Caco-2 (cell line): ENCODE measurements around the gene TMEM145. TPM values are rescaled to one million over a fixed set of nuclear protein-coding genes. Genes with fewer than 3 reads are reported as not detected.

Experiments used
- BruUV-seq: library from RNA; stranded (reverse); fragments of 400-500 nt; replicated peaks from 2 replicates; lab custom pipeline; 2021; lab: Mats Ljungman, UMichigan
- CTCF ChIA-PET: fragments of 300-600 bp; sonication (Branson Sonifier 250); formaldehyde crosslinking; loops from one replicate; lab custom pipeline; 2022; ENCODE audit warnings: antibody characterized with exemption; lab: Charles Lee
- POLR2A ChIA-PET: fragments of 300-600 bp; sonication (Branson Sonifier 250); formaldehyde crosslinking; loops from one replicate; lab custom pipeline; 2022; ENCODE audit warnings: antibody characterized with exemption; lab: Charles Lee
- DNase-seq, 2 experiments: peaks; one replicate each; pipeline versions ENCODE4 v3.0.0 to v3.0.0-alpha.2; 2020 to 2022
- H3K27me3 ChIP-seq: replicated peaks from 2 replicates; pipeline ENCODE4 v1.6.0; 2011; ENCODE audit warnings: low read length; ENCODE audit not compliant: control insufficient read depth, insufficient read depth
- H3K36me3 ChIP-seq: 2 replicates; pipeline ENCODE4 v1.5.1; 2011; ENCODE audit warnings: low read length; ENCODE audit not compliant: control insufficient read depth, insufficient read depth
- H3K4me1 ChIP-seq: fragments of 250-450 bp; sonication (Bioruptor Pico); 2 replicates; pipeline ENCODE4 v1.5.1; 2020; ENCODE audit warnings: mild to moderate bottlenecking
- H3K4me3 ChIP-seq: 2 replicates; pipeline ENCODE4 v1.5.1; 2011; ENCODE audit warnings: low read depth, mild to moderate bottlenecking, control low read depth, low read length
- H3K9me3 ChIP-seq: fragments of 250-450 bp; sonication (Bioruptor Pico); 2 replicates; pipeline ENCODE4 v1.5.1; 2020; ENCODE audit warnings: mild to moderate bottlenecking, moderate library complexity
- H3K27ac Mint-ChIP-seq: one replicate; pipeline ENCODE4 v1.8.0; 2022; ENCODE audit warnings: mixed read lengths; ENCODE audit not compliant: unreplicated experiment
- H3K27me3 Mint-ChIP-seq: one replicate; pipeline ENCODE4 v1.8.0; 2022; ENCODE audit warnings: mixed read lengths; ENCODE audit not compliant: insufficient read depth, unreplicated experiment
- H3K36me3 Mint-ChIP-seq: one replicate; pipeline ENCODE4 v1.8.0; 2022; ENCODE audit warnings: mild to moderate bottlenecking, mixed read lengths; ENCODE audit not compliant: insufficient read depth, unreplicated experiment
- H3K4me1 Mint-ChIP-seq: one replicate; pipeline ENCODE4 v1.8.0; 2022; ENCODE audit warnings: low read depth, mixed read lengths; ENCODE audit not compliant: unreplicated experiment
- H3K4me3 Mint-ChIP-seq: one replicate; pipeline ENCODE4 v1.8.0; 2022; ENCODE audit warnings: mild to moderate bottlenecking, moderate library complexity, mixed read lengths; ENCODE audit not compliant: unreplicated experiment
- H3K9me3 Mint-ChIP-seq: one replicate; pipeline ENCODE4 v1.8.0; 2022; ENCODE audit warnings: mixed read lengths; ENCODE audit not compliant: unreplicated experiment
- intact Hi-C: fragments of 100-400 bp; cut with micrococcal nuclease; formaldehyde crosslinking; loops from one replicate; pipeline ENCODE4 v1.10.0; 2022; ENCODE audit not compliant: unreplicated experiment
- total RNA-seq: library from RNA; stranded (reverse); gene quantifications from 2 replicates; pipeline ENCODE4 v1.2.3, GENCODE V29; 2022
- TF ChIP-seq, protein P1 (sequence below), 2 experiments: fragments of 200-600 bp in 1 of 2; IDR thresholded peaks; 1 replicate in 1 of 2; 2 replicates in 1 of 2; pipeline versions ENCODE4 v1.5.1 to v1.8.0; 2011 to 2022; ENCODE audit warnings: antibody characterized with exemption in 1 of 2, control low read depth in 1 of 2, inconsistent platforms in 1 of 2, low read depth in 1 of 2, low read length in 1 of 2, mild to moderate bottlenecking in 1 of 2, moderate library complexity in 1 of 2; ENCODE audit not compliant: insufficient read depth in 1 of 2, severe bottlenecking in 1 of 2, unreplicated experiment in 1 of 2

The TMEM145 gene
- total RNA-seq, 1 experiment from 2014 or later, result 2.2 TPM

DNA sequence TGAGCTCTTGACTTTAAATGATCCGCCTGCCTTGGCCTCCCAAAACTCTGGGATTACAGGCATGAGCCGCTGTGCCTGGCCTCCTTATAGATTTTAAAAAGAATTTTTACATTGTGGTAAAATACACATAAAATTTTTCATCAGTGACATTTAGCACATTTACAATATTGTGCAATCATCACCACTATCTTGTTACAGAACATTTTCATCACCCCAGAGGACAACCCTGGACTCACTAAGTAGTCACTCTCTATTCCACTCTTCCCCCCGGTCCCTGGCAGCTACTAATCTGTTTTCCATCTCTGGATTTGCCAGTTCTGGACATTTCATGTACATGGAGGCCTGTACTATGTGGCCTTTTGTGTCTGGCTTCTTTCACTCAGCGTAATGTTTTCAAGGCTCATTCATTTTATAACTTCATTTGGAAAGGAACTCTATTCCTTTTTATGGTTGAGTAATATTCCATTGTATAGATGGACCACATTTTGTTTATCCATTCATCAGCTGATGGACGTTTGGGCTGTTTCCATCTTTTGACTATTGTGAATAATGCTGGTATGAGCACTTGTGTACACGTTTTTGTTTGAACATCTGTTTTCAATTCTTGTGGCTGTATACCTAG is 32.2 kb downstream of the TMEM145 start:
- Histone ChIP-seq H3K9me3 (no peaks in the 10 kb centered on the region), H3K36me3 (peaks cover 1% of the 10 kb centered on the region), H3K27me3 (no peaks in the 10 kb centered on the region), H3K4me3 (no peak overlapping the region), H3K4me1 (no peaks in the 10 kb centered on the region)
- intact Hi-C loops, result no loop called here
- ChIA-PET POLR2A (no interaction called here), CTCF (no interaction called here)
- H3K9me3 Mint-ChIP-seq, result no peaks in the 10 kb centered on the region
- no peak overlapping the region for H3K4me3 Mint-ChIP-seq
- no peaks in the 10 kb centered on the region for H3K4me1 Mint-ChIP-seq
- H3K27me3 Mint-ChIP-seq, result no peaks in the 10 kb centered on the region
- no TSS peak for BruUV-seq
- H3K27ac Mint-ChIP-seq, result no peak overlapping the region
- TF ChIP-seq, protein P1, sequence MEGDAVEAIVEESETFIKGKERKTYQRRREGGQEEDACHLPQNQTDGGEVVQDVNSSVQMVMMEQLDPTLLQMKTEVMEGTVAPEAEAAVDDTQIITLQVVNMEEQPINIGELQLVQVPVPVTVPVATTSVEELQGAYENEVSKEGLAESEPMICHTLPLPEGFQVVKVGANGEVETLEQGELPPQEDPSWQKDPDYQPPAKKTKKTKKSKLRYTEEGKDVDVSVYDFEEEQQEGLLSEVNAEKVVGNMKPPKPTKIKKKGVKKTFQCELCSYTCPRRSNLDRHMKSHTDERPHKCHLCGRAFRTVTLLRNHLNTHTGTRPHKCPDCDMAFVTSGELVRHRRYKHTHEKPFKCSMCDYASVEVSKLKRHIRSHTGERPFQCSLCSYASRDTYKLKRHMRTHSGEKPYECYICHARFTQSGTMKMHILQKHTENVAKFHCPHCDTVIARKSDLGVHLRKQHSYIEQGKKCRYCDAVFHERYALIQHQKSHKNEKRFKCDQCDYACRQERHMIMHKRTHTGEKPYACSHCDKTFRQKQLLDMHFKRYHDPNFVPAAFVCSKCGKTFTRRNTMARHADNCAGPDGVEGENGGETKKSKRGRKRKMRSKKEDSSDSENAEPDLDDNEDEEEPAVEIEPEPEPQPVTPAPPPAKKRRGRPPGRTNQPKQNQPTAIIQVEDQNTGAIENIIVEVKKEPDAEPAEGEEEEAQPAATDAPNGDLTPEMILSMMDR (IDR thresholded peaks at IDR 0.05; ENCODE audit: insufficient read depth in 1 of 2, low read depth in 1 of 2, low read length in 1 of 2, severe bottlenecking in 1 of 2, unreplicated experiment in 1 of 2), result no peak
- H3K36me3 Mint-ChIP-seq, result peaks cover 14% of the 10 kb centered on the region
- no peak for DNase-seq

DNA sequence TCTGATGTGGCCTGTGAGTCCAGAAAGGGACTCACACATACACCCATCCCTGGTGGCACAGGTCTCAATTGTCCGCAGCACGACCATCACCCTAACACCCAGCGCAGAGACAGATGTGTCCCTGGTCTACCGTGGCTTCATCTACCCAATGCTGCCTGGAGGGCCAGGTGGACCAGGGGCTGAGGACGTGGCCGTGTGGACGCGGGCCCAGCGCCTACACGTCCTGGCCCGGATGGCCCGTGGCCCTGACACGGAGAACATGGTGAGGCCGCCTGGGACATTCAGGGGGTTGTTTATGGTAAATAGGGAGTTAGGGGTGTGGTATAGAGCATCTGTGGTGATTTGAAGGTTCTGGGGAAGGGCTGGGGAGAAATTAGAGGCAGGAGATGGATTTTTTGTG is 35.1 kb downstream of the TMEM145 start:
- Mint-ChIP-seq H3K27ac (no peak overlapping the region), H3K4me3 (no peak overlapping the region), H3K9me3 (no peaks in the 10 kb centered on the region), H3K4me1 (no peaks in the 10 kb centered on the region), H3K27me3 (no peaks in the 10 kb centered on the region), H3K36me3 (peaks cover 14% of the 10 kb centered on the region)
- Histone ChIP-seq H3K9me3 (no peaks in the 10 kb centered on the region), H3K27me3 (no peaks in the 10 kb centered on the region), H3K4me3 (no peak overlapping the region), H3K36me3 (no peaks in the 10 kb centered on the region; the same call in none of the 2 replicates), H3K4me1 (no peaks in the 10 kb centered on the region)
- intact Hi-C loops, result no loop called here
- ChIA-PET CTCF (no interaction called here), POLR2A (no interaction called here)
- DNase-seq, result no peak
- TF ChIP-seq, protein P1 (IDR thresholded peaks at IDR 0.05; ENCODE audit: insufficient read depth in 1 of 2, low read depth in 1 of 2, low read length in 1 of 2, severe bottlenecking in 1 of 2, unreplicated experiment in 1 of 2), result no peak
- no TSS peak for BruUV-seq

DNA sequence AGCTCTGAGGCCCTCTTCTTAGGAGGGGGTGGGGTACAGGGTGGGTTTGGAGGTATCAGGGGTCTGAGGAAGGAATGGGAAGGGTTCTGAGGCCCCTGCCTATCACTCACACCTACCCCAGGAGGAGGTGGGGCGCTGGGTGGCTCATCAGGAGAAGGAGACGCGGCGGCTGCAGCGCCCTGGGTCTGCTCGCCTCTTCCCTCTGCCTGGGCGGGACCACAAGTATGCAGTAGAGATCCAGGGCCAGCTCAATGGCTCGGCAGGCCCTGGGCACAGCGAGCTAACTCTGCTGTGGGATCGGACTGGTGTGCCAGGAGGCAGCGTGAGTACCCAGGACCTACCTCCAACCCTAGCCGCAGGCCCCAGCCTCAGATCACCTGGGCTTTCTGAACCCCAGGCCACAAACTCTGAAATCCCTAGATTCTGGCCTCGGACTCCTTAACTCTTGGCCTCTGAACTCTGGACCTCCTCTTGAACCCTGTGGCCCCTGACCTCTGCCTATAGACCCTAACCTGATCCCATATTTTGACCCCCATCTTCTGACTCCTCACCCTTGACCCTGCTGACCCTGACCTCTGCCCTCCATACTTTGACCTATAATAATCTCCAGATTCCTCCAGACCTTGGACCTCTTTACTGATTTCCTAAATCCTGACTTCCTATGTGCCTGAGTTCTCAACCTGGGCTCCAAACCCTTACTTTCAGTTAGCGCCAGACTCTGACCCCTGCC is 36.4 kb downstream of the TMEM145 start:
- H3K4me1 ChIP-seq, result no peaks in the 10 kb centered on the region
- no peak for DNase-seq
- ChIA-PET POLR2A (no interaction called here), CTCF (no interaction called here)
- Mint-ChIP-seq H3K27ac (no peak overlapping the region), H3K9me3 (no peaks in the 10 kb centered on the region), H3K27me3 (no peaks in the 10 kb centered on the region), H3K4me3 (no peak overlapping the region), H3K36me3 (peaks cover 12% of the 10 kb centered on the region), H3K4me1 (no peaks in the 10 kb centered on the region)
- BruUV-seq, result no TSS peak
- H3K4me3 ChIP-seq, result no peak overlapping the region
- TF ChIP-seq, protein P1 (IDR thresholded peaks at IDR 0.05; ENCODE audit: insufficient read depth in 1 of 2, low read depth in 1 of 2, low read length in 1 of 2, severe bottlenecking in 1 of 2, unreplicated experiment in 1 of 2), result no peak
- no peaks in the 10 kb centered on the region for H3K27me3 ChIP-seq
- intact Hi-C loops, result no loop called here
- H3K9me3 ChIP-seq, result no peaks in the 10 kb centered on the region
- no peaks in the 10 kb centered on the region; the same call in none of the 2 replicates for H3K36me3 ChIP-seq
